NT2/D1 (cell line): ENCODE measurements around the gene EXOC8.

Experiments used
- SUZ12 ChIP-seq: IDR thresholded peaks from 2 replicates; pipeline ENCODE4 v1.6.1; 2011; ENCODE audit not compliant: insufficient read length, insufficient read depth; ENCODE audit errors: extremely low read depth
- YY1 ChIP-seq: IDR thresholded peaks from 2 replicates; pipeline ENCODE4 v1.6.1; 2011; ENCODE audit not compliant: insufficient read length, insufficient read depth
- ZNF274 ChIP-seq: IDR thresholded peaks from 2 replicates; pipeline ENCODE4 v1.6.1; 2011; ENCODE audit warnings: mild to moderate bottlenecking, low read depth, low read length

GRCh38 chr1:231338270-231339128 lies 847 bp upstream of the EXOC8 start, which contains the start of gene SPRTN:
- TF ChIP-seq SUZ12 (no peak), ZNF274 (no peak), YY1 (no peak)
